Transverse colon (tissue), 4 donors: Measurements from ENCODE around the gene CAPN13. TPM values are rescaled to one million over a fixed set of nuclear protein-coding genes. Genes with fewer than 3 reads are reported as not detected.

Experiments used
- DNase-seq: peaks from one replicate; pipeline ENCODE4 v3.0.0-alpha.2; 2019
- H3K27ac ChIP-seq, 4 donors: fragments of 200-600 bp; sonication (generic); 2 replicates each; pipeline ENCODE4 v1.5.1; 2016 to 2018; ENCODE audit warnings: inconsistent platforms in 4 of 4
- H3K27me3 ChIP-seq: fragments of 200-600 bp; sonication (generic); 2 replicates; pipeline ENCODE4 v1.5.1; 2017; ENCODE audit warnings: inconsistent platforms
- H3K36me3 ChIP-seq, 4 donors: fragments of 200-600 bp; sonication (generic); 2 replicates each; pipeline ENCODE4 v1.5.1; 2017 to 2019; ENCODE audit warnings: inconsistent platforms in 4 of 4
- H3K4me1 ChIP-seq, 4 donors: fragments of 200-600 bp; sonication (generic); 2 replicates each; pipeline ENCODE4 v1.5.1; 2017 to 2020; ENCODE audit warnings: inconsistent platforms in 4 of 4
- H3K4me3 ChIP-seq, 4 donors: fragments of 200-600 bp; sonication (generic); 1 replicate in 1 of 4; 2 replicates in 3 of 4; pipeline versions ENCODE4 v1.5.1 to v1.6.1; 2017 to 2019; ENCODE audit warnings: inconsistent platforms in 4 of 4
- H3K9me3 ChIP-seq, 2 donors: fragments of 200-600 bp; sonication (generic); 2 replicates each; pipeline ENCODE4 v1.5.1; 2017 to 2019; ENCODE audit warnings: inconsistent platforms in 2 of 2
- CTCF ChIP-seq, 5 experiments: fragments of 200-600 bp in 3 of 5; fragments of 450-650 bp in 2 of 5; sonication (generic) in 3 of 5; IDR thresholded peaks; 1 replicate in 2 of 5; 2 replicates in 3 of 5; pipeline ENCODE4 v1.5.1; 2016 to 2017; ENCODE audit warnings: antibody characterized with exemption in 5 of 5, inconsistent platforms in 3 of 5, mild to moderate bottlenecking in 2 of 5, moderate library complexity in 1 of 5
- EP300 ChIP-seq: sonication (generic); formaldehyde crosslinking; IDR thresholded peaks from one replicate; pipeline ENCODE4 v1.6.1; 2017; ENCODE audit warnings: antibody characterized with exemption, low read depth
- POLR2A ChIP-seq: fragments of 450-650 bp; IDR thresholded peaks from one replicate; pipeline ENCODE4 v1.6.1; 2016; ENCODE audit warnings: antibody characterized with exemption, mild to moderate bottlenecking, moderate library complexity
- POLR2AphosphoS5 ChIP-seq, 3 donors: sonication (generic); formaldehyde crosslinking; IDR thresholded peaks; one replicate each; pipeline ENCODE4 v1.6.1; 2016; ENCODE audit warnings: antibody characterized with exemption in 3 of 3
- WGBS, 2 donors: methylation state at CpG; one replicate each; pipeline ENCODE4 v1.1.5; 2018; ENCODE audit warnings: low coverage in 1 of 2; 5-methylcytosine and 5-hydroxymethylcytosine counted together
- in situ Hi-C, 4 donors: fragments of 200-750 bp; cut with MboI; loops; one replicate each; pipeline versions ENCODE4 v1.15.0 to v1.15.1; 2017; ENCODE audit warnings: low sequenced_read_pairs in 3 of 4, low pct_ligation_motif_present in 1 of 4, low pct_unique_long_range_greater_than_20kb in 1 of 4
- intact Hi-C: fragments of 100-400 bp; cut with DNase I; formaldehyde crosslinking; loops from one replicate; pipeline ENCODE4 v1.15.1; 2023; ENCODE audit warnings: low total_unique reads
- total RNA-seq, 4 donors: library from RNA; depleted of rRNA; stranded (reverse); fragments of >200 nt; gene quantifications; one replicate each; pipeline ENCODE4 v1.1.0, GENCODE V29; 2016

Gene CAPN13
- total RNA-seq, 4 donors from 2014 or later: 24.3 to 83.3 (median 52.3) TPM

GRCh38 chr2:30770816-30771576 is 36.2 kb downstream of the CAPN13 start:
- DNase-seq: no peak
- TF ChIP-seq POLR2A (no peak), EP300 (no peak), CTCF (IDR thresholded peaks at IDR 0.05) (no peak), POLR2AphosphoS5 (IDR thresholded peaks at IDR 0.05) (no peak)
- no peak overlapping the region for H3K27ac ChIP-seq
- peaks cover 0 to 4% (median 0%) of the 10 kb centered on the region in 4 donors for H3K4me1 ChIP-seq
- H3K9me3 ChIP-seq: no peaks in the 10 kb centered on the region
- WGBS, 2 donors: 74 to 85% methylated on average over 3 to 11 of the region's 11 CpGs
- H3K36me3 ChIP-seq: no peaks in the 10 kb centered on the region
- in situ Hi-C loops: no loop called here
- H3K4me3 ChIP-seq: no peak overlapping the region
- no peaks in the 10 kb centered on the region for H3K27me3 ChIP-seq
- intact Hi-C loops: no loop called here

GRCh38 chr2:30769891-30770462 is 37.3 kb downstream of the CAPN13 start:
- Histone ChIP-seq H3K27ac (no peak overlapping the region), H3K36me3 (no peaks in the 10 kb centered on the region), H3K9me3 (no peaks in the 10 kb centered on the region), H3K27me3 (no peaks in the 10 kb centered on the region), H3K4me3 (no peak overlapping the region), H3K4me1 (no peaks in the 10 kb centered on the region)
- TF ChIP-seq POLR2AphosphoS5 (IDR thresholded peaks at IDR 0.05): no peak
- TF ChIP-seq POLR2A: no peak
- TF ChIP-seq EP300: no peak
- TF ChIP-seq CTCF (IDR thresholded peaks at IDR 0.05): no peak
- WGBS, 2 donors: 65 to 78% methylated on average over 4 to 10 of the region's 10 CpGs
- DNase-seq: no peak
- in situ Hi-C loops: no loop called here
- intact Hi-C loops: no loop called here

GRCh38 chr2:30769481-30769780 is 37.8 kb downstream of the CAPN13 start:
- no peak for DNase-seq
- TF ChIP-seq EP300 (no peak), POLR2AphosphoS5 (IDR thresholded peaks at IDR 0.05) (no peak), CTCF (IDR thresholded peaks at IDR 0.05) (no peak), POLR2A (no peak)

GRCh38 chr2:30768708-30769480 is 38.4 kb downstream of the CAPN13 start:
- no peak overlapping the region for H3K27ac ChIP-seq
- in situ Hi-C loops: no loop called here
- H3K9me3 ChIP-seq: no peaks in the 10 kb centered on the region
- DNase-seq: no peak
- 76% methylated on average over 9 of the region's 9 CpGs; no CpG with 5 or more reads in 1 of the 2 donors for whole genome bisulfite sequencing, 2 donors
- no peaks in the 10 kb centered on the region for H3K27me3 ChIP-seq
- no peak overlapping the region for H3K4me3 ChIP-seq
- no peak for TF ChIP-seq CTCF (IDR thresholded peaks at IDR 0.05)
- no peak for TF ChIP-seq POLR2A
- TF ChIP-seq EP300: no peak
- no peak for TF ChIP-seq POLR2AphosphoS5 (IDR thresholded peaks at IDR 0.05)
- no peaks in the 10 kb centered on the region for H3K36me3 ChIP-seq
- intact Hi-C loops: no loop called here
- no peaks in the 10 kb centered on the region for H3K4me1 ChIP-seq

More at GRCh38 chr2:30769481-30769780, 37.8 kb downstream of the CAPN13 start:
- no peaks in the 10 kb centered on the region for H3K36me3 ChIP-seq
- WGBS, 2 donors: 68 to 76% methylated on average over 2 of the region's 2 CpGs
- no peak overlapping the region for H3K4me3 ChIP-seq
- in situ Hi-C loops: no loop called here
- H3K27ac ChIP-seq: no peak overlapping the region
- H3K27me3 ChIP-seq: no peaks in the 10 kb centered on the region
- intact Hi-C loops: no loop called here
- H3K4me1 ChIP-seq: no peaks in the 10 kb centered on the region
- no peaks in the 10 kb centered on the region for H3K9me3 ChIP-seq
